Measurements from ENCODE around the gene SLCO2A1.

The SLCO2A1 gene

GRCh38 chr3:134066651-134067530 lies 37.2 kb upstream of the SLCO2A1 start:
- no peak for TF ChIP-seq CTCF (IDR thresholded peaks at IDR 0.05)

- TF ChIP-seq CTCF (IDR thresholded peaks at IDR 0.05), result no peak
These were observed 36.4 kb upstream of the SLCO2A1 start for GRCh38 chr3:134066158-134066541.

- no peak for TF ChIP-seq CTCF (IDR thresholded peaks at IDR 0.05)
These were observed 35.8 kb upstream of the SLCO2A1 start for GRCh38 chr3:134065252-134066157.

- no peak for TF ChIP-seq CTCF (IDR thresholded peaks at IDR 0.05)
These were observed 34.4 kb upstream of the SLCO2A1 start for GRCh38 chr3:134064081-134064480.

- TF ChIP-seq CTCF (IDR thresholded peaks at IDR 0.05), result no peak
These were observed 31.7 kb upstream of the SLCO2A1 start for GRCh38 chr3:134061401-134061800.

- no peak for TF ChIP-seq CTCF (IDR thresholded peaks at IDR 0.05)
These were observed 31.0 kb upstream of the SLCO2A1 start for GRCh38 chr3:134060561-134061385.
